ENCODE results near the gene ZNF609.
"Not testable (repeated sequence)": the region's sequence is repeated elsewhere in the genome, so short reads cannot be mapped to it uniquely, and the experiment has no call there.

- TF ChIP-seq POLR2AphosphoS5, POLR2A (IDR thresholded peaks at IDR 0.05; ENCODE audit: low read depth, low read length): not testable (repeated sequence)
Observed at GRCh38 chr15:64632639-64633038, 172.3 kb downstream of the ZNF609 start.
